ENCODE results near the gene KCNMA1.

DNA sequence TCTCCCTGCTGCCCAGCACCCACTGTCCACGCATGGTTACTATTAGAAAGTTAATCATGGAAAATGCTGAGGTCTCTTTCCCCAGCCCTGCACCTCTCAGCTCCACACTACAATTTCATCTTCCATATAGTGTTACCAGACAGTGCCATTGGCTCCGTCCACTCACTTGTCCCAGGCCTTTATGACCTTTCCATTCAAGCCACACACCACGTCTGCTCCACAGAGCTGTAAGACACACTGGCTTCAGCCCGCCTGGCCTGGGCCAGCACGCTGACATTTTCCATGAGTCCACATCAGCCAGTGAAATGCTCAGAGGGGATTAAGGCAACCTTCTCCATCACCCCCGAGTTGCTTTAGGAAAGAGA, 118.7 kb downstream of the KCNMA1 start:
- TF ChIP-seq EZH2 (IDR thresholded peaks at IDR 0.05; ENCODE audit: borderline replicate concordance, insufficient read depth, low read length, poor library complexity, severe bottlenecking) (no peak), POLR2AphosphoS5 (IDR thresholded peaks at IDR 0.05) (no peak), RAD21 (conservative IDR thresholded peaks at IDR 0.05) (no peak)

All from neural cell (in vitro differentiated cells).